ENCODE data around the gene MGARP.

Gene MGARP

DNA sequence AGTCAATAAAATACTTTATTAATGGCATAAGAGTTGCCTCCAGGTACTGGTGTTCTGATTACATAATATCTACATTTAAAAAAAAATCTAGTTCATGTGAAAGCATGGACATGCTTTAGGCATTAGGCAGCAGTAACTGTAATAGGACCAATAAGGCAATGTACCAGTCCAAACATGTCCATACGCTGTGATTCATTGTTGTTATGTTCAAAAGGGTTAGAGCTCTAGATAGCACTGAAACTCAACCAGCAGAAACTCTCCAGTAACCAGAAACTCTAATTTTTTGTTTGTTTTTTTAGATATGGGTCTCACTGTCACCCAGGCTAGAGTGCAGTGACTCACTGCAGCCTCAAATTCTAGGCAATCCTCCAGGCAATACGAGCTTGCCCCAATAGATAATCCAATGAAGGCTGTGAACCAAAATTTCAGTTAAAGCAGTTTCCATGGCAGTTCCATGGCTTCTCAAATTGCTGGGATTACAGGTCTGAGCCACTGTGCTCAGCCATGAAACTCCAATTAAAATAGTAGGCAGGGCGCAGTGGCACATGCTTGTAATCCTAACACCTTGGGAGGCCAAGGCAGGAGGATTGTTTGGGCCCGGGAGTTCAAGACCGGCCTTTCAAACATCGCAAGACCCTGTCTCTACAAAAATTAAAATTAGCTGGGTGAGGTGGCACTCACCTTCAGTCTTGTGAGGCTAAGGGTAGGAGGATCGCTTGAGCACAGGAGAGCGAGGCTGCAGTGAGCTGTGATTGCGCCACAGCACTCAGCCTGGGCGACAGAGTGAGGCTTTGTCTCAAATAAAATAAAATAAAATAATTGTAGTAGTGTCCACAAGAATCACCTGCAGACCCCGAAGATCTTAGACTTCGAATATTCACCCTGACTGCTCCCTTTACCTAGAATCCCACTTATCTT, 36.3 kb downstream of the MGARP start:
- no peak for DNase-seq

DNA sequence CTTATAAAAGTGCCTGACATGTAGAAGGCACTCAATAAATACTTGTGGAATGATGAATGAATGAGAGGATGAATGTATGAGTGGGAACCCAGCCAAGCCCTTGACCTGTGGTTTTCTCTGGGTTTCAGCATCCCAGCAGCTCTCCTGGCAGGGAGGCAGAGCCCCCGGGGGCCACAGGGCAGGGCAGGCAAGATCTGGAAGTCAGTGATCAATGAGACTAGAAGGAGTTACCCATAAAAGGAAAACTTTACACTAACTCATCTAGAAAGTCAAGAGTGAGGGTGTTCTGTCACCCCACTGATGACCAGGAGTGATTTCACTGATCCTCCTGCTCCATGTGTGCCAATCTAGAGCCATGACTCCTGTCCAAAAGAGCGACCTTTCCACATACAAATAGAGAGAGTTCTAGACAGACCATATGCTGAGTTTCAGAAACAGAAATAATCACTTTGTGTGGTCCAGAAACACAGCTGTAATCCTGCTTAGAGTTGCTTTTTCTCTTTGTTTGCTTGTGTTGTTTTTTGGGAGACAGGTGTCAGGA, 37.4 kb downstream of the MGARP start:
- no peak for DNase-seq

DNA sequence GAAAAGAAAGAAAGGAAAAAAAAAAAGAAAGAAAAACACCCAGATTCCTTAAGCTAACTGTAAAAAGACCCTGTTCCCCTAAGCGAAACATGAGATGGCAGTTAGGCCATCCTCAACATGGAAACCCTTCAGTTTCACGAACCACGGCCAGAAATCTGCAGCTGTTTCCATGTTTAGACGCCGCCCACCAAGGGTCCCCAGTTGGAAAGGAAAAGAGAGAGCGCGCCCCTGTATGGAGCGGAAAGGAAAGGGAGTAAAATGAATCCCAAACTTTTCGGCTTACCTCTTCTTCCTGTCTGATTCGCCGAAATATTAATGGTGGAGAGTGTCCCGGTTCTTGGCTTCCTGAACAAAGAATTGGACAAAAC, 38.3 kb downstream of the MGARP start:
- DNase-seq: no peak

DNA sequence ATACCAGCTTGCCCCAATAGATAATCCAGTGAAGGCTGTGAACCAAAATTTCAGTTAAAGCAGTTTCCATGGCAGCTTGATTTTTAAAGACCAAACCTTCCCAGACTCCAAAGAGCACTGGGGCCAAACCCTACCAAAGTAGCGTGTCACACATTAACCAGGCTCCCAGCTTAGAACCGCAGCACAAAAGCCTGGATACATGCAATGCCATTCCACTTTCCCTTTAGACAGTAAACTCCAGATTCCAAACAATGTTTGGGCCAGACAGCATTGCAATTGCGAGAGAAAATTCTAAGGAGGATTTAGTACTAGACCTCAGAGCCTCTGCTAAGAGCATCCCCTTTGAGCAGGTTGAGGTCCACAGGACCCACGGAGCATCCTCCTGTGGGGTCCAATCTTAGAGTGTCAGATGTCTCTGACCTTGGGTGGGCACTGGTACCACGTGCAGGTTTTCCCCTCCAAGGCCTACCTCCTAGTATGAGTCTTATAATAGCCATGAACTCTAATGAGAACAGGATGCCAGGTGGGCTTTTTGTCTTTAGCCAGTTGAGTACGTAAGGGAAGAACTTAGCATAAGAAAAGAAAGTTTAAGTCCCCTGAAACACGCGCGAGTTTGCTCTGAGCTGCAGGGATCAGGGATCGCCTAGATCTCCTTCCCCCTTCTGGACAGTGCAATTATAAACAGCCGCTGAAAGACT, 38.8 kb downstream of the MGARP start:
- no peak for DNase-seq

DNA sequence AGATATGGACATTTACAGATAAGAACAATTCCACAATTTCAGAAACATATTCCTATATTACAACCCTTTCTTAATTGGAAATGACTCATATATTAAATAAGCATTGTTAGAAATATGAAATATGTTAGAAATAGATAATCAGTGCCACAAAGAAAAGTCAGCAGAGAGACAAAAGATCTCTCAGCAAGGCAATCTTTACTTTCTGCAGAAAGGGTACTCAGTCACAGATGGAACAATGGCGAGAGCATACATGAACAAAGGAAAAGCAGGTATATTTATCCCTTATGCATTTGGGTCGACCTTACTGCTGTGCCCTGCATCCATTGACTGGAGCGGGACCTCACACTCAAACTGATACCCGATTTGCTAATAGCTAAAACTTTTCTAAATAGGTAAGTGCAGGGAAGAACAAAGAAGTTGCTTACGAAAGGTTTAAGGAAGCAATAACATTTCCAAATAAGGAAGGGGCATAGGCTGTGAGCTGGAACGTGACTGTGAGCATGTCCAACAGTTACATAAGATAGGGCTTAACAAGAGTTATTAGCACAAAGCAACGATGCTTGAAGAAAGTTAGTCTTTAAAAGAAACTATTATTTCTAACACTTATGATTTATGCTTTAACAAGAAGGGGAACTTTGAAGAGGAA, 40.8 kb downstream of the MGARP start:
- DNase-seq: no peak

DNA sequence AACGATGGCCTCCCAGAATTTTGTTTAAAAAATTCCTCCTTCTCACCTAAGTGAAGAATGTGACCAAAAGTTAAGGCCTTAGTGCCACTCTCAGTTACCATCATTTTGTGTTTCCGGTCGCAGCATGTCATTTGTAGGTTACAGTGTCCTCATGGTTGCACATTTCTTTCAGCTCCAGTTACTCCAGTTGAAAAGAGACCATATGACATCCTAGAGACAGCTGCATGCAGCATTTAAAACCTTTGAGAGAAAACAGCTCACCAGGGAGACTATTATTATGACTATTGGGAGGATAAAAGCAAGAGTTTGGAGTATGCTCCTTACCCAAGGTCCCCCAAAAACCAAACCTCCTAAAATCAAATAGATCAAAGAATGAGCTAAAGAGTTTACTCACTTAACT, 45.8 kb downstream of the MGARP start:
- no peak for DNase-seq

DNA sequence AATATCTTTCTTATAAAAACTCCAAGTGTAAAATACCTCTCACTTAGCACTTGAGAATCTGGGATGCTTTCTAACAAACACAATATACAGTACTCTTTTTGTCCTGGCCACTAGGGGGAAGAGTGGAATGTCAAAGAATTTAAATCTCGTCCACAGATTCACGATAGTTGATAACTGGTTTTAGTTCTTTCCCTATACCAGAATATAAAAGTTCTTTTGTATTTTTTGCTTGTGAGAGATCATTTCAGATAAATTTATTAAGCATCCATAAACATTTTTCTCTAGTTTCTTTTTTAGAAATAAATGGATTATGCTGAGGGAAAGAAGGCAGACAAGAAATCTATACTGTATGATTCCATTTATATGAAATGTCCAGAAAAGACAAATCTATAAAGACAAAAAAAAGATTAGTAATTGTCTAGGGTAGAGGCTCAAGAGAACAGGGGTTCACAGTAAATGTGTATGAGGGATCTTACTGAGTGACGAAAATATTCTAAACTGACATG, 50.4 kb downstream of the MGARP start:
- peak; percentile 6 to 65 (median 8) for DNase-seq

DNA sequence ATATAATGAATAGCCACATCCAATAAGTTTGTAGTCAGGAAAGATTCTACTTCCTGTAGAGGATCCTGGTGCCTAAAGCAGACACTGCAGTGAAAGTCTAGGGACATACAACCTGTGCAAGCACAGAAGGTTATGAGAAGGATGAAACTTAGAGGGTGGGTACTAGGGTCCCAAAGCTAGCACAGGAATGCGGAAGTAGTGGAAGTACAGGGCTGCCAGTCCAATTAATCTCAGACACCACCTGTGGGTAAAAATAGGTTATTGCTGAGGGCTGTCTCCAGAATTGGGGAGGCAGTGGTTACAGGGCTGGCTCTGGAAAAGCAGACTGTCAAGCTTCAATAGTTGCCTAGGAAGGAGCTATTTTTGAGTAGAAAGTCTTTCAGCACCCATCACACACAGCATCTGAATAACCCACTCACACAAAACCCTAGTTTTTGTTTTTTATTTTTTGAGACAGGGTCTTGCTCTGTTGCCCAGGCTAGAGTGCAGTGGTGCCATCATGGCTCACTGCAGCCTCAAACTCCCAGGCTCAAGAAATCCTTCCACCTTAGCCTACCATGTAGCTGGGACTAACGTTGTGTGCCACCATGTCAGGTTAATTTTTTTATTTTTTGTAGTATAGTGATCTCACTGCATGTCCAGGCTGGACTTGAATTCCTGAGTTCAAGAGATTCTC, 52.2 kb downstream of the MGARP start:
- no peak for DNase-seq

DNA sequence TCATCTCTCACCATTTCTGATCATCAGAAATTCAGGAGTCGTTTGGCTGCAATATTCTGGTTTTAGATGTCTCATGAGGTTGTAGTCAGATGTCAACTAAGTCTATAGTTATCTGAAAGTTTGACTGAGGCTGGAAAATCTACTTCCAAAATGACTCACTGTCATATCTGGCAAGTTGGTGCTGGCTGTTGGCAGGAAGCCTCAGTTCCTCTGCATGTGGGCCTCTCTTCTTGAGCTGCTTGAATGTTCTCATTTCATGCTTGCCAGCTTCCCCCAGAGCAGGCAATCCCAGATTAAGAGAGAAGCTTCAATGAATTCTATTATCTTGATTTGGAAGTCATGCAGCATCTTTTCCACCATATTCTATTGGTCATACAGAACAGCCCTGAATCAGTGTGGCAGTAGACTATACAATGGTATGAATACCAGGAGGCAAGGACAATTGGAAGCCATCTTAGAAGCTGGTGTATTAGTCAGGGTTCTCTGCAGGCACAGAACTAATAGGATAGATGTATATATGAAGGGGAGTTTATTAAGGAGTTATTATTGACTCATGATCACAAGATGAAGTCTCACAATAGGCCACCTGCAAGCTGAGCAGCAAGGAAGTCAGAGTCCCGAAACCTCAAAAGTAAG, 56.2 kb downstream of the MGARP start:
- no peak for DNase-seq

DNA sequence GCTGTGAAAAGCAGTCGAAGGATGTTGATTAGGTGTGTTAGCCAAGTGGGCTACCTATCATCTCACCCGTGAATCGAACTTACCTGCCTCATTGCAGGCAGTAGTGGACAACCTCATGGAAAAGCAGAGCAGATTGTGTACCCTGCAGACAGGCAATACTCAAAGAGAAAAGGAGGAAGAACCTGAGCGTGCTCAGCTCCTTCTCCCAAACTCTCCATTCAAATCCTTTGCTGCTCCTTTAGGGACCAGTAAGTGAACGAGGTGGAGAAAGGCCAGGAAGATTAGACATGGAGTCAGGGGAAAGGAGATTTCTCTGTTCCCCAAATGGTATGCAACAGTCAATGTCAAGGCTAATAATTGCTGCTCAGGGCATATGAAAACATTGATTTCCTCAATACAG, 57.8 kb downstream of the MGARP start:
- DNase-seq: no peak

DNA sequence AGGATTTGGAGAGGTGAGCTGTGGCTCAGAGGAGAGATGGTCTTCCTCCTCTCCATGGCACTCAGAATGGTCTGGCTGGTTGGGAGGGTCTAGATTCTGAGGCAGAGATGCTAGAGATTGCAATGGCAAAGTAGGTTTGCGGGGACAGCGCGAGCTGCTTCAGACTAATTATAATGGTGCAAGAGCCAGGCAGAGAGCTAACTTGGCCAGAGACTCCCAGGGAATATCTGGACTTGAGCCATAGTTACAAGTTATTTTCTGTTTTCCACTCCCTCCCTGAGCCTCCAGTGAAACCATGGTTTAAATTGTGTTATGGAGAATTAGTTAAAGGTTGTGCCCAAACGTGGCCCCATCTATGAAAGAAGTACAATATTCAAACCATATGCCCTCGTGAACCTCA, 58.3 kb downstream of the MGARP start:
- no peak for DNase-seq

DNA sequence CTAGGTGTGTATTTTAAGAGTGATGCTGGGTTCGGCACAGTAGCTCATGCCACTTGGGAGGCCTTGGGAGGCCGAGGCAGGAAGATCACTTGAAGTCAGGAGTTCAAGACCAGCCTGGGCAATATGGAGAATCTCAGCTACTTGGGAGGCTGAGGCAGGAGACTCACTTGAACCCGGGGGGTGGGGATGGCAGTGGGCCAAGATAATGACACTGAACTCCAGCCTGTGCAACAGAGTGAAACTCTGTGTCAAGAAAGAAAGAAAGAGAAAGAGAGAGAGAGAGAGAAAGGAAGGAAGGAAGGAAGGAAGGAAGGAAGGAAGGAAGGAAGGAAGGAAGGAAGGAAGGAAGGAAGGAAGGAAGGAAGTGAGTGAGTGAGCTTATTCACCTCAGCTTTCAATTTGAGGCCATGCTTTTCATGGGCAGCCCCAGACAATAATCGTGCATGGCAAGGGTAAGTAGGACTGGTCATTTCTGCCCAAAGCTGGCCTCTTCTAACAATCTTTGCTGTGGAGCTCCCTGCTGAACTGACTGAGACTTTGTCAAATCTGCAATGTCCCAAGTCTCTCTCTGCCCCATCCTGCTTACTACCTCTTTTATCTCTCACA, 60.5 kb downstream of the MGARP start:
- DNase-seq: no peak
